ENCODE results near the gene NAV3. TPM values are rescaled to one million over a fixed set of nuclear protein-coding genes. Genes with fewer than 3 reads are reported as not detected.

NAV3 gene
- total and polyA plus RNA-seq, 4 donors, result 0.22 to 1.7 (median 0.71) TPM

DNA sequence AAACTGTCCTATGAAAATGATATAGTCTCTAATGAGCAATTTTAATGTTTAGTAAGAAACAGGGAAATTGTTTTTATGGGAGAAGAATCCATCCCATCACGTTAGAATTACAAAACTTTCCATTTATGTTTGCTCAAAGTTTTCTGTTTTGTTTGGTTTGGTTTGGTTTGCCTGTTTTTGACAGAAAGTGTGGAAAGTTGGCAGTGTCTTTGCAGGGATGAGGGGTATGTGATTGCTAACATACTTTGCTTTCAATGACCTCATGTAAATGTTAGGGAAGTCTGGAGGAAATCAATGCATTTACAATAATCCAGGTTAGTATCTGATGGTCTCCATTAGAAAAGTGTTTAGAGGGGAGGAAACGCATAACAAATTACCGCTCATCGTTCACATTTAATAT is 12.3 kb upstream of the NAV3 start:
- no peaks in the 10 kb centered on the region for H3K36me3 ChIP-seq (ENCODE audit: control insufficient read depth in 4 of 4, insufficient read depth in 3 of 4, low read depth in 1 of 4, low read length in 3 of 4)
- 75% methylated on average over 4 of the region's 4 CpGs for WGBS
- no peaks in the 10 kb centered on the region for H3K9me3 ChIP-seq (ENCODE audit: control insufficient read depth in 4 of 4, low read length in 3 of 4)
- no peaks in the 10 kb centered on the region for H3K27me3 ChIP-seq (ENCODE audit: control insufficient read depth in 4 of 4, insufficient read depth in 4 of 4, low read length in 3 of 4)
- no peak overlapping the region for H3K9ac ChIP-seq (ENCODE audit: low read depth in 1 of 2, low read length in 2 of 2)
- no peak for DNase-seq (ENCODE audit: low spot score)
- H3K27ac ChIP-seq (ENCODE audit: low read depth in 1 of 2, low read length in 2 of 2), result no peak overlapping the region
- no peaks in the 10 kb centered on the region for H3K4me1 ChIP-seq (ENCODE audit: control insufficient read depth in 4 of 4, insufficient read depth in 4 of 4, low read length in 3 of 4)
- TF ChIP-seq NR2F2 (IDR thresholded peaks at IDR 0.05), result no peak
- no peak for TF ChIP-seq FOXA1 (IDR thresholded peaks at IDR 0.05)
- TF ChIP-seq FOXA2 (IDR thresholded peaks at IDR 0.05), result no peak
- TF ChIP-seq, protein P1, sequence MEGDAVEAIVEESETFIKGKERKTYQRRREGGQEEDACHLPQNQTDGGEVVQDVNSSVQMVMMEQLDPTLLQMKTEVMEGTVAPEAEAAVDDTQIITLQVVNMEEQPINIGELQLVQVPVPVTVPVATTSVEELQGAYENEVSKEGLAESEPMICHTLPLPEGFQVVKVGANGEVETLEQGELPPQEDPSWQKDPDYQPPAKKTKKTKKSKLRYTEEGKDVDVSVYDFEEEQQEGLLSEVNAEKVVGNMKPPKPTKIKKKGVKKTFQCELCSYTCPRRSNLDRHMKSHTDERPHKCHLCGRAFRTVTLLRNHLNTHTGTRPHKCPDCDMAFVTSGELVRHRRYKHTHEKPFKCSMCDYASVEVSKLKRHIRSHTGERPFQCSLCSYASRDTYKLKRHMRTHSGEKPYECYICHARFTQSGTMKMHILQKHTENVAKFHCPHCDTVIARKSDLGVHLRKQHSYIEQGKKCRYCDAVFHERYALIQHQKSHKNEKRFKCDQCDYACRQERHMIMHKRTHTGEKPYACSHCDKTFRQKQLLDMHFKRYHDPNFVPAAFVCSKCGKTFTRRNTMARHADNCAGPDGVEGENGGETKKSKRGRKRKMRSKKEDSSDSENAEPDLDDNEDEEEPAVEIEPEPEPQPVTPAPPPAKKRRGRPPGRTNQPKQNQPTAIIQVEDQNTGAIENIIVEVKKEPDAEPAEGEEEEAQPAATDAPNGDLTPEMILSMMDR (IDR thresholded peaks at IDR 0.05; ENCODE audit: low read depth, low read length, missing input control), result no peak
- no peak for TF ChIP-seq SP1 (IDR thresholded peaks at IDR 0.05)
- TF ChIP-seq RXRA (IDR thresholded peaks at IDR 0.05), result no peak
- TF ChIP-seq HNF4G (IDR thresholded peaks at IDR 0.05), result no peak
- no peak for TF ChIP-seq YY1 (IDR thresholded peaks at IDR 0.05)
- TF ChIP-seq RAD21 (IDR thresholded peaks at IDR 0.05), result no peak
- TF ChIP-seq HNF4A (conservative IDR thresholded peaks at IDR 0.05), result no peak
- TF ChIP-seq TAF1 (conservative IDR thresholded peaks at IDR 0.05), result no peak
- TF ChIP-seq GABPA (IDR thresholded peaks at IDR 0.05 in 1 of 2, conservative IDR thresholded peaks at IDR 0.05 in 1 of 2), result no peak
- no peak overlapping the region for H3K4me3 ChIP-seq (ENCODE audit: low read depth in 1 of 3, low read length in 3 of 3)

DNA sequence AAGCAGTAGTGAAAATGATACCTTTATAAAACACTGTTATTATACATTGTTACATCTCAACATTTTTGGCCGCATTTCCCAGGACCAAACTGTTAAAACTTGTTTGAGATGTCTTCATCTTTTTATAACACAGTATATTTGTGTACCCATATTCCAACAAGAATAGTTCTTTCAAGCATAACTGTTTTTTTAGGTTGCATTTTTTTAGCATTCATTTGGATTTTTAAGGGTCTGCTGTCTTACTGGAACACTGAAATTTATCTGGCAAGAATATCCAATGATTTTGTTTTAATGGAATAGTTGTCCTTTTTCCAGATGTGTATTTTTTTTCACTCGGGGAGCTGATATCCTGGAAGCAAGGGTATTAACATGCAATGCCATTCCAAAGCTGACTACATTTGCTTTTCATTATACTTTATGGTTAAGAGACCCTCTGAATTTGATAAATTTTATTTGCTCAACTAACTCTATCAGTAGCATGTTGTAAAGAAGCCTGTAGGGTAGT is 8.9 kb upstream of the NAV3 start:
- 68% methylated on average over 2 of the region's 2 CpGs for WGBS
- Histone ChIP-seq H3K27me3 (ENCODE audit: control insufficient read depth in 4 of 4, insufficient read depth in 4 of 4, low read length in 3 of 4) (no peaks in the 10 kb centered on the region), H3K9ac (ENCODE audit: low read depth in 1 of 2, low read length in 2 of 2) (no peak overlapping the region)

More for the DNA sequence above, 8.9 kb upstream of the NAV3 start:
- no peak overlapping the region for H3K4me3 ChIP-seq (ENCODE audit: low read depth in 1 of 3, low read length in 3 of 3)
- no peaks in the 10 kb centered on the region for H3K4me1 ChIP-seq (ENCODE audit: control insufficient read depth in 4 of 4, insufficient read depth in 4 of 4, low read length in 3 of 4)
- no peak overlapping the region for H3K27ac ChIP-seq (ENCODE audit: low read depth in 1 of 2, low read length in 2 of 2)
- no peaks in the 10 kb centered on the region for H3K9me3 ChIP-seq (ENCODE audit: control insufficient read depth in 4 of 4, low read length in 3 of 4)
- no peak for DNase-seq (ENCODE audit: low spot score)
- no peaks in the 10 kb centered on the region for H3K36me3 ChIP-seq (ENCODE audit: control insufficient read depth in 4 of 4, insufficient read depth in 3 of 4, low read depth in 1 of 4, low read length in 3 of 4)
- TF ChIP-seq, protein P2, sequence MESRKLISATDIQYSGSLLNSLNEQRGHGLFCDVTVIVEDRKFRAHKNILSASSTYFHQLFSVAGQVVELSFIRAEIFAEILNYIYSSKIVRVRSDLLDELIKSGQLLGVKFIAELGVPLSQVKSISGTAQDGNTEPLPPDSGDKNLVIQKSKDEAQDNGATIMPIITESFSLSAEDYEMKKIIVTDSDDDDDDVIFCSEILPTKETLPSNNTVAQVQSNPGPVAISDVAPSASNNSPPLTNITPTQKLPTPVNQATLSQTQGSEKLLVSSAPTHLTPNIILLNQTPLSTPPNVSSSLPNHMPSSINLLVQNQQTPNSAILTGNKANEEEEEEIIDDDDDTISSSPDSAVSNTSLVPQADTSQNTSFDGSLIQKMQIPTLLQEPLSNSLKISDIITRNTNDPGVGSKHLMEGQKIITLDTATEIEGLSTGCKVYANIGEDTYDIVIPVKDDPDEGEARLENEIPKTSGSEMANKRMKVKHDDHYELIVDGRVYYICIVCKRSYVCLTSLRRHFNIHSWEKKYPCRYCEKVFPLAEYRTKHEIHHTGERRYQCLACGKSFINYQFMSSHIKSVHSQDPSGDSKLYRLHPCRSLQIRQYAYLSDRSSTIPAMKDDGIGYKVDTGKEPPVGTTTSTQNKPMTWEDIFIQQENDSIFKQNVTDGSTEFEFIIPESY (IDR thresholded peaks at IDR 0.05), result no peak
- TF ChIP-seq GABPA (IDR thresholded peaks at IDR 0.05 in 1 of 2, conservative IDR thresholded peaks at IDR 0.05 in 1 of 2) (no peak), RAD21 (IDR thresholded peaks at IDR 0.05) (no peak), SP1 (IDR thresholded peaks at IDR 0.05) (no peak), RXRA (IDR thresholded peaks at IDR 0.05) (no peak), NR2F2 (IDR thresholded peaks at IDR 0.05) (no peak)
- TF ChIP-seq, protein P3, sequence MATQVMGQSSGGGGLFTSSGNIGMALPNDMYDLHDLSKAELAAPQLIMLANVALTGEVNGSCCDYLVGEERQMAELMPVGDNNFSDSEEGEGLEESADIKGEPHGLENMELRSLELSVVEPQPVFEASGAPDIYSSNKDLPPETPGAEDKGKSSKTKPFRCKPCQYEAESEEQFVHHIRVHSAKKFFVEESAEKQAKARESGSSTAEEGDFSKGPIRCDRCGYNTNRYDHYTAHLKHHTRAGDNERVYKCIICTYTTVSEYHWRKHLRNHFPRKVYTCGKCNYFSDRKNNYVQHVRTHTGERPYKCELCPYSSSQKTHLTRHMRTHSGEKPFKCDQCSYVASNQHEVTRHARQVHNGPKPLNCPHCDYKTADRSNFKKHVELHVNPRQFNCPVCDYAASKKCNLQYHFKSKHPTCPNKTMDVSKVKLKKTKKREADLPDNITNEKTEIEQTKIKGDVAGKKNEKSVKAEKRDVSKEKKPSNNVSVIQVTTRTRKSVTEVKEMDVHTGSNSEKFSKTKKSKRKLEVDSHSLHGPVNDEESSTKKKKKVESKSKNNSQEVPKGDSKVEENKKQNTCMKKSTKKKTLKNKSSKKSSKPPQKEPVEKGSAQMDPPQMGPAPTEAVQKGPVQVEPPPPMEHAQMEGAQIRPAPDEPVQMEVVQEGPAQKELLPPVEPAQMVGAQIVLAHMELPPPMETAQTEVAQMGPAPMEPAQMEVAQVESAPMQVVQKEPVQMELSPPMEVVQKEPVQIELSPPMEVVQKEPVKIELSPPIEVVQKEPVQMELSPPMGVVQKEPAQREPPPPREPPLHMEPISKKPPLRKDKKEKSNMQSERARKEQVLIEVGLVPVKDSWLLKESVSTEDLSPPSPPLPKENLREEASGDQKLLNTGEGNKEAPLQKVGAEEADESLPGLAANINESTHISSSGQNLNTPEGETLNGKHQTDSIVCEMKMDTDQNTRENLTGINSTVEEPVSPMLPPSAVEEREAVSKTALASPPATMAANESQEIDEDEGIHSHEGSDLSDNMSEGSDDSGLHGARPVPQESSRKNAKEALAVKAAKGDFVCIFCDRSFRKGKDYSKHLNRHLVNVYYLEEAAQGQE (IDR thresholded peaks at IDR 0.05), result no peak
- TF ChIP-seq, protein P4, sequence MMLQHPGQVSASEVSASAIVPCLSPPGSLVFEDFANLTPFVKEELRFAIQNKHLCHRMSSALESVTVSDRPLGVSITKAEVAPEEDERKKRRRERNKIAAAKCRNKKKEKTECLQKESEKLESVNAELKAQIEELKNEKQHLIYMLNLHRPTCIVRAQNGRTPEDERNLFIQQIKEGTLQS (IDR thresholded peaks at IDR 0.05), result no peak
- TF ChIP-seq, protein P5, sequence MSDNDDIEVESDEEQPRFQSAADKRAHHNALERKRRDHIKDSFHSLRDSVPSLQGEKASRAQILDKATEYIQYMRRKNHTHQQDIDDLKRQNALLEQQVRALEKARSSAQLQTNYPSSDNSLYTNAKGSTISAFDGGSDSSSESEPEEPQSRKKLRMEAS (IDR thresholded peaks at IDR 0.05), result no peak
